HG02759 (cell line): Measurements from ENCODE around the gene TXNL4A.

ENCODE experiments used
- ATAC-seq: cut with Tn5 transposase; IDR thresholded peaks from one replicate; pipeline ENCODE4 v1.9.1; 2021; ENCODE audit warnings: mild to moderate bottlenecking, moderate library complexity; ENCODE audit not compliant: unreplicated experiment

Gene TXNL4A

GRCh38 chr18:79936641-79937040 lies 51.7 kb downstream of the TXNL4A start:
- ATAC-seq: no peak

- no peak for ATAC-seq
Observed at GRCh38 chr18:79935925-79936324, 52.4 kb downstream of the TXNL4A start.

GRCh38 chr18:79935499-79935898 lies 52.9 kb downstream of the TXNL4A start:
- ATAC-seq: no peak

GRCh38 chr18:79935098-79935480 lies 53.3 kb downstream of the TXNL4A start:
- no peak for ATAC-seq

GRCh38 chr18:79934311-79935097 lies 53.9 kb downstream of the TXNL4A start:
- ATAC-seq: no peak

GRCh38 chr18:79933765-79934164 lies 54.6 kb downstream of the TXNL4A start:
- ATAC-seq: no peak

- ATAC-seq: no peak
Observed at GRCh38 chr18:79932907-79933306, 55.5 kb downstream of the TXNL4A start.

GRCh38 chr18:79931475-79931874 lies 56.9 kb downstream of the TXNL4A start:
- no peak for ATAC-seq

GRCh38 chr18:79930020-79930642 lies 58.2 kb downstream of the TXNL4A start:
- ATAC-seq: no peak

GRCh38 chr18:79928563-79928960 lies 59.8 kb downstream of the TXNL4A start:
- no peak for ATAC-seq

- no peak for ATAC-seq
Observed at GRCh38 chr18:79927607-79928562, 60.5 kb downstream of the TXNL4A start.

- no peak for ATAC-seq
Observed at GRCh38 chr18:79926715-79927606, 61.4 kb downstream of the TXNL4A start.

- ATAC-seq: no peak
Observed at GRCh38 chr18:79926306-79926705, 62.1 kb downstream of the TXNL4A start.

GRCh38 chr18:79924814-79925731 lies 63.3 kb downstream of the TXNL4A start:
- ATAC-seq: no peak

- ATAC-seq: no peak
Observed at GRCh38 chr18:79923896-79924585, 64.3 kb downstream of the TXNL4A start.

- ATAC-seq: no peak
Observed at GRCh38 chr18:79922971-79923411, 65.4 kb downstream of the TXNL4A start.

GRCh38 chr18:79921984-79922965 lies 66.1 kb downstream of the TXNL4A start:
- ATAC-seq: no peak
